ENCODE measurements around the gene GAREM1. TPM values are rescaled to one million over a fixed set of nuclear protein-coding genes. Genes with fewer than 3 reads are reported as not detected.
A peak's percentile ranks its signal among the peaks of the same experiment; 100 is the strongest.

Gene GAREM1
- total and polyA plus RNA-seq, 2 donors (not counting 1 experiment from before 2014, with no cell fraction given), result 0.92 to 1.5 TPM

GRCh38 chr18:32362484-32362883 is 108.2 kb downstream of the GAREM1 start:
- Histone ChIP-seq H3K27ac (ENCODE audit: insufficient read depth, low read length) (no peak overlapping the region), H3K4me2 (ENCODE audit: extremely low read depth, insufficient read depth, low read length) (no peak overlapping the region), H2AFZ (ENCODE audit: low read length) (no peak overlapping the region), H3K4me3 (replicated peaks in 1 of 4; ENCODE audit: control extremely low read depth in 1 of 4, insufficient read depth in 1 of 4, low read depth in 3 of 4, low read length in 4 of 4) (no peak overlapping the region), H3K27me3 (ENCODE audit: control insufficient read depth, insufficient read depth, low read length) (no peaks in the 10 kb centered on the region), H3K4me1 (ENCODE audit: control insufficient read depth, extremely low read depth, insufficient read depth, low read length) (no peaks in the 10 kb centered on the region), H3K36me3 (ENCODE audit: control insufficient read depth, insufficient read depth, low read length) (no peaks in the 10 kb centered on the region), H3K9me3 (ENCODE audit: control insufficient read depth, insufficient read depth, low read depth, low read length) (no peaks in the 10 kb centered on the region), H4K20me1 (ENCODE audit: control insufficient read depth, extremely low read depth, insufficient read depth, low read length) (no peaks in the 10 kb centered on the region), H3K79me2 (ENCODE audit: control insufficient read depth, insufficient read depth, low read length) (no peaks in the 10 kb centered on the region), H3K9ac (ENCODE audit: insufficient read depth, low read length) (no peak overlapping the region)
- peak; percentile 25 to 33 for DNase-seq (ENCODE audit: low read depth in 2 of 2)
- TF ChIP-seq CTCF (conservative IDR thresholded peaks at IDR 0.05 in 1 of 2, IDR thresholded peaks at IDR 0.05 in 1 of 2; ENCODE audit: low read depth in 1 of 2, low read length in 2 of 2) (no peak), EZH2 (IDR thresholded peaks at IDR 0.05; ENCODE audit: low read length, missing control alignments) (no peak)

GRCh38 chr18:32360682-32361345 is 109.9 kb downstream of the GAREM1 start:
- no peak for DNase-seq (ENCODE audit: low read depth in 2 of 2)
- H3K36me3 ChIP-seq (ENCODE audit: control insufficient read depth, insufficient read depth, low read length), result no peaks in the 10 kb centered on the region
- H2AFZ ChIP-seq (ENCODE audit: low read length), result no peak overlapping the region
- no peak overlapping the region for H3K4me2 ChIP-seq (ENCODE audit: extremely low read depth, insufficient read depth, low read length)
- no peak overlapping the region for H3K27ac ChIP-seq (ENCODE audit: insufficient read depth, low read length)
- no peaks in the 10 kb centered on the region for H3K4me1 ChIP-seq (ENCODE audit: control insufficient read depth, extremely low read depth, insufficient read depth, low read length)
- no peaks in the 10 kb centered on the region for H3K9me3 ChIP-seq (ENCODE audit: control insufficient read depth, insufficient read depth, low read depth, low read length)
- TF ChIP-seq CTCF (conservative IDR thresholded peaks at IDR 0.05 in 1 of 2, IDR thresholded peaks at IDR 0.05 in 1 of 2; ENCODE audit: low read depth in 1 of 2, low read length in 2 of 2) (no peak), EZH2 (IDR thresholded peaks at IDR 0.05; ENCODE audit: low read length, missing control alignments) (no peak)
- H3K9ac ChIP-seq (ENCODE audit: insufficient read depth, low read length), result no peak overlapping the region
- H3K4me3 ChIP-seq (replicated peaks in 1 of 4; ENCODE audit: control extremely low read depth in 1 of 4, insufficient read depth in 1 of 4, low read depth in 3 of 4, low read length in 4 of 4), result no peak overlapping the region
- no peaks in the 10 kb centered on the region for H3K79me2 ChIP-seq (ENCODE audit: control insufficient read depth, insufficient read depth, low read length)
- no peaks in the 10 kb centered on the region for H3K27me3 ChIP-seq (ENCODE audit: control insufficient read depth, insufficient read depth, low read length)
- H4K20me1 ChIP-seq (ENCODE audit: control insufficient read depth, extremely low read depth, insufficient read depth, low read length), result no peaks in the 10 kb centered on the region

- H3K36me3 ChIP-seq (ENCODE audit: control insufficient read depth, insufficient read depth, low read length), result no peaks in the 10 kb centered on the region
- DNase-seq (ENCODE audit: low read depth in 2 of 2), result no peak
- TF ChIP-seq CTCF (conservative IDR thresholded peaks at IDR 0.05 in 1 of 2, IDR thresholded peaks at IDR 0.05 in 1 of 2; ENCODE audit: low read depth in 1 of 2, low read length in 2 of 2) (no peak), EZH2 (IDR thresholded peaks at IDR 0.05; ENCODE audit: low read length, missing control alignments) (no peak)
- no peak overlapping the region for H3K9ac ChIP-seq (ENCODE audit: insufficient read depth, low read length)
- H3K27me3 ChIP-seq (ENCODE audit: control insufficient read depth, insufficient read depth, low read length), result no peaks in the 10 kb centered on the region
- H3K9me3 ChIP-seq (ENCODE audit: control insufficient read depth, insufficient read depth, low read depth, low read length), result no peaks in the 10 kb centered on the region
- no peak overlapping the region for H2AFZ ChIP-seq (ENCODE audit: low read length)
- H3K79me2 ChIP-seq (ENCODE audit: control insufficient read depth, insufficient read depth, low read length), result no peaks in the 10 kb centered on the region
- H3K4me2 ChIP-seq (ENCODE audit: extremely low read depth, insufficient read depth, low read length), result no peak overlapping the region
- H3K27ac ChIP-seq (ENCODE audit: insufficient read depth, low read length), result no peak overlapping the region
- H4K20me1 ChIP-seq (ENCODE audit: control insufficient read depth, extremely low read depth, insufficient read depth, low read length), result no peaks in the 10 kb centered on the region
- H3K4me3 ChIP-seq (replicated peaks in 1 of 4; ENCODE audit: control extremely low read depth in 1 of 4, insufficient read depth in 1 of 4, low read depth in 3 of 4, low read length in 4 of 4), result no peak overlapping the region
- no peaks in the 10 kb centered on the region for H3K4me1 ChIP-seq (ENCODE audit: control insufficient read depth, extremely low read depth, insufficient read depth, low read length)
Measured at GRCh38 chr18:32358529-32358928, 112.2 kb downstream of the GAREM1 start.
